ENCODE data around the gene GOLGA6C. TPM values are rescaled to one million over a fixed set of nuclear protein-coding genes. Genes with fewer than 3 reads are reported as not detected.
A peak's percentile ranks its signal among the peaks of the same experiment; 100 is the strongest.

Gene GOLGA6C
- total and polyA plus RNA-seq, 10 of the 15 experiments (the other 5 are each of a cell fraction or from before 2014, with no cell fraction given) = not detected

- intact Hi-C loops (cut with micrococcal nuclease; ENCODE audit: unreplicated experiment) (no loop called here), in situ Hi-C loops (cut with MboI) (no loop called here)
- WGBS (ENCODE audit: insufficient coverage, insufficient replicate concordance, low lambda C conversion rate, missing lambda C conversion rate) = 47% methylated on average over 9 of the region's 9 CpGs
- no peak for DNase-seq (ENCODE audit: low read depth, low spot score)
- RAD21 ChIA-PET (ENCODE audit: unreplicated experiment) = interaction anchor here (0.9 kb wide), 1 partner anchor 9 kb away, joined by 3 read pairs; no protein-coding TSS in a partner anchor
- no peak for ATAC-seq
- FAIRE-seq = no peak
- Histone ChIP-seq H3K4me2 (ENCODE audit: control insufficient read depth, insufficient read depth) (no peak overlapping the region), H3K9ac (ENCODE audit: control insufficient read depth, insufficient read depth, low read length) (no peak overlapping the region), H3K79me2 (ENCODE audit: control insufficient read depth, insufficient read depth, low read length) (no peaks in the 10 kb centered on the region), H3K27me3 (replicated peaks in 1 of 2; ENCODE audit: control insufficient read depth in 2 of 2, insufficient read depth in 2 of 2, low read length in 1 of 2) (peaks cover 0 to 2% of the 10 kb centered on the region in 2 experiments; a peak in 2 of 4 replicates), H2AFZ (ENCODE audit: control insufficient read depth, low read depth, low read length) (no peak overlapping the region), H3K27ac (ENCODE audit: control insufficient read depth, insufficient read depth) (no peak overlapping the region), H3K4me1 (ENCODE audit: control insufficient read depth, insufficient read depth, low read length) (no peaks in the 10 kb centered on the region), H3K9me3 (replicated peaks; ENCODE audit: control insufficient read depth, insufficient read depth, low read length) (no peaks in the 10 kb centered on the region), H3K36me3 (ENCODE audit: control insufficient read depth in 2 of 2, insufficient read depth in 2 of 2, low read length in 1 of 2) (no peaks in the 10 kb centered on the region), H4K20me1 (ENCODE audit: control insufficient read depth, insufficient read depth) (no peaks in the 10 kb centered on the region), H3K4me3 (no peak overlapping the region)
- BruUV-seq (replicated peaks) = no TSS peak
- SMC1A ChIA-PET (ENCODE audit: uncharacterized antibody, unreplicated experiment) = no interaction called here
- CTCF ChIA-PET = interaction anchor here (0.8 kb wide), 1 partner anchor 198 kb away, joined by 3 read pairs; no protein-coding TSS in a partner anchor
- POLR2A ChIA-PET = no interaction called here
- no peak for TF ChIP-seq ZNF217 (IDR thresholded peaks at IDR 0.05)
- peak; percentile 45; the same call in 1 of the 2 replicates for TF ChIP-seq NR2F1 (conservative IDR thresholded peaks at IDR 0.05)
- no peak for TF ChIP-seq SUPT20H (IDR thresholded peaks at IDR 0.05; ENCODE audit: borderline replicate concordance, control insufficient read depth, low read depth, low read length)
- TF ChIP-seq, protein P1, sequence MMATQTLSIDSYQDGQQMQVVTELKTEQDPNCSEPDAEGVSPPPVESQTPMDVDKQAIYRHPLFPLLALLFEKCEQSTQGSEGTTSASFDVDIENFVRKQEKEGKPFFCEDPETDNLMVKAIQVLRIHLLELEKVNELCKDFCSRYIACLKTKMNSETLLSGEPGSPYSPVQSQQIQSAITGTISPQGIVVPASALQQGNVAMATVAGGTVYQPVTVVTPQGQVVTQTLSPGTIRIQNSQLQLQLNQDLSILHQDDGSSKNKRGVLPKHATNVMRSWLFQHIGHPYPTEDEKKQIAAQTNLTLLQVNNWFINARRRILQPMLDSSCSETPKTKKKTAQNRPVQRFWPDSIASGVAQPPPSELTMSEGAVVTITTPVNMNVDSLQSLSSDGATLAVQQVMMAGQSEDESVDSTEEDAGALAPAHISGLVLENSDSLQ (IDR thresholded peaks at IDR 0.05) = no peak
- no peak for TF ChIP-seq MEF2B (IDR thresholded peaks at IDR 0.05; ENCODE audit: partially characterized antibody, poor library complexity, severe bottlenecking)
Measured at GRCh38 chr15:75228787-75229186, 29.3 kb upstream of the GOLGA6C start.
